ENCODE results near the gene ADAMTS7. TPM values are rescaled to one million over a fixed set of nuclear protein-coding genes. Genes with fewer than 3 reads are reported as not detected.

The ADAMTS7 gene
- total RNA-seq, 1 donor from 2014 or later = 9.1 TPM

- intact Hi-C loops (cut with DNase I) = no loop called here
- Histone ChIP-seq H3K27ac (no peak overlapping the region), H3K27me3 (peaks cover 3% of the 10 kb centered on the region), H3K36me3 (no peaks in the 10 kb centered on the region), H3K4me1 (no peaks in the 10 kb centered on the region), H3K9me3 (no peaks in the 10 kb centered on the region), H3K4me3 (no peak overlapping the region)
- no peak for TF ChIP-seq CTCF (IDR thresholded peaks at IDR 0.05)
- no peak for ATAC-seq
- DNase-seq = no peak
Measured at GRCh38 chr15:78836333-78836732, 25.1 kb upstream of the ADAMTS7 start.

- intact Hi-C loops (cut with DNase I) = no loop called here
Measured at GRCh38 chr15:78831229-78832207, 20.3 kb upstream of the ADAMTS7 start.

GRCh38 chr15:78830514-78831228 lies 19.4 kb upstream of the ADAMTS7 start:
- no peaks in the 10 kb centered on the region for H3K4me1 ChIP-seq
- DNase-seq = no peak
- H3K27me3 ChIP-seq = peaks cover 3% of the 10 kb centered on the region
- H3K4me3 ChIP-seq = no peak overlapping the region
- intact Hi-C loops (cut with DNase I) = no loop called here
- no peak overlapping the region for H3K27ac ChIP-seq
- H3K9me3 ChIP-seq = no peaks in the 10 kb centered on the region
- no peaks in the 10 kb centered on the region for H3K36me3 ChIP-seq
- TF ChIP-seq CTCF (IDR thresholded peaks at IDR 0.05) = no peak
- peak; percentile 32 for ATAC-seq

More at GRCh38 chr15:78831229-78832207, 20.3 kb upstream of the ADAMTS7 start:
- H3K4me1 ChIP-seq = no peaks in the 10 kb centered on the region
- no peak overlapping the region for H3K27ac ChIP-seq
- ATAC-seq (peak; percentile 8), DNase-seq (no peak)
- no peaks in the 10 kb centered on the region for H3K9me3 ChIP-seq
- peaks cover 3% of the 10 kb centered on the region for H3K27me3 ChIP-seq
- no peaks in the 10 kb centered on the region for H3K36me3 ChIP-seq
- no peak for TF ChIP-seq CTCF (IDR thresholded peaks at IDR 0.05)
- no peak overlapping the region for H3K4me3 ChIP-seq

- ATAC-seq (peak; percentile 63), DNase-seq (no peak)
- Histone ChIP-seq H3K4me1 (peaks cover 5% of the 10 kb centered on the region), H3K27ac (no peak overlapping the region), H3K9me3 (no peaks in the 10 kb centered on the region), H3K36me3 (no peaks in the 10 kb centered on the region), H3K27me3 (peaks cover 3% of the 10 kb centered on the region), H3K4me3 (no peak overlapping the region)
- TF ChIP-seq CTCF (IDR thresholded peaks at IDR 0.05) = no peak
- intact Hi-C loops (cut with DNase I) = no loop called here
Measured at GRCh38 chr15:78828920-78829319, 17.7 kb upstream of the ADAMTS7 start.

- DNase-seq = no peak
- intact Hi-C loops (cut with DNase I) = no loop called here
- Histone ChIP-seq H3K27ac (no peak overlapping the region), H3K4me1 (peaks cover 5% of the 10 kb centered on the region), H3K36me3 (no peaks in the 10 kb centered on the region), H3K4me3 (no peak overlapping the region), H3K9me3 (no peaks in the 10 kb centered on the region), H3K27me3 (no peaks in the 10 kb centered on the region)
- ATAC-seq = no peak
- no peak for TF ChIP-seq CTCF (IDR thresholded peaks at IDR 0.05)
Measured at GRCh38 chr15:78822514-78822913, 11.2 kb upstream of the ADAMTS7 start.

Measured in upper lobe of right lung (tissue), 1 donor.